Activated CD4-positive, CD25-positive, alpha-beta regulatory T cell treated with anti-CD3 and anti-CD28 coated beads, Interleukin-2, amount 50 U/mL, for 16 hours (primary cell): Measurements from ENCODE around the gene MMEL1.
"Not testable (repeated sequence)": the region's sequence is repeated elsewhere in the genome, so short reads cannot be mapped to it uniquely, and the experiment has no call there.

Experiments used
- DNase-seq: peaks from one replicate; pipeline ENCODE4 v3.0.0-alpha.2; 2020; ENCODE audit warnings: low read depth, low spot score

MMEL1 gene

GRCh38 chr1:2558861-2559260 is 74.0 kb downstream of the MMEL1 start:
- DNase-seq, result no peak

DNA sequence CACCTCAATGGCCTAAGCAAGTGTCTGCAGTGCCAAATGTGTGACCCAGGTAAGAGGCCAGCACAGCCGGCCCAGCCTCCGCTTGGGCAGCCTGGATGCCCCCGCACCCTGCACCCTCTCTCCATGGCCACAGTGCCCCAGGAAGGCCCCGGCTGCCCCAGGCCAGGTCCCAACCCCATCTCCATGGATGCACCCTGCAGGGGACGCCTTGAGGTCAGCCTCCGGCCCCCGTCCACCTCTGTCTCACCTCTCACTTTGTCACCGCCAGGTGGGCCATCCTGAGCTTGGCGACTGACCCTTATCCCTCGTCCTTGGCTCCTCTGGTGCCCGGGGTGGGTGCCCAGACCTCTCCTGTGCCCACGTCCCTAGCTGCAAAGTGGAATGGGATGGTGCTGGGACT is 74.4 kb downstream of the MMEL1 start:
- DNase-seq, result no peak

GRCh38 chr1:2557482-2558400 is 75.1 kb downstream of the MMEL1 start:
- no peak for DNase-seq

GRCh38 chr1:2556678-2557481 is 75.9 kb downstream of the MMEL1 start:
- DNase-seq, result no peak

GRCh38 chr1:2556277-2556677 is 76.5 kb downstream of the MMEL1 start, which contains the start of gene TNFRSF14:
Gene TNFRSF14, plus strand, starts transcription at chr1:2556371. Its CDS starts 294 bp downstream, at chr1:2556665.
- DNase-seq, result peak; percentile 55

GRCh38 chr1:2555634-2556276 is 77.1 kb downstream of the MMEL1 start:
- peak; percentile 44 for DNase-seq

DNA sequence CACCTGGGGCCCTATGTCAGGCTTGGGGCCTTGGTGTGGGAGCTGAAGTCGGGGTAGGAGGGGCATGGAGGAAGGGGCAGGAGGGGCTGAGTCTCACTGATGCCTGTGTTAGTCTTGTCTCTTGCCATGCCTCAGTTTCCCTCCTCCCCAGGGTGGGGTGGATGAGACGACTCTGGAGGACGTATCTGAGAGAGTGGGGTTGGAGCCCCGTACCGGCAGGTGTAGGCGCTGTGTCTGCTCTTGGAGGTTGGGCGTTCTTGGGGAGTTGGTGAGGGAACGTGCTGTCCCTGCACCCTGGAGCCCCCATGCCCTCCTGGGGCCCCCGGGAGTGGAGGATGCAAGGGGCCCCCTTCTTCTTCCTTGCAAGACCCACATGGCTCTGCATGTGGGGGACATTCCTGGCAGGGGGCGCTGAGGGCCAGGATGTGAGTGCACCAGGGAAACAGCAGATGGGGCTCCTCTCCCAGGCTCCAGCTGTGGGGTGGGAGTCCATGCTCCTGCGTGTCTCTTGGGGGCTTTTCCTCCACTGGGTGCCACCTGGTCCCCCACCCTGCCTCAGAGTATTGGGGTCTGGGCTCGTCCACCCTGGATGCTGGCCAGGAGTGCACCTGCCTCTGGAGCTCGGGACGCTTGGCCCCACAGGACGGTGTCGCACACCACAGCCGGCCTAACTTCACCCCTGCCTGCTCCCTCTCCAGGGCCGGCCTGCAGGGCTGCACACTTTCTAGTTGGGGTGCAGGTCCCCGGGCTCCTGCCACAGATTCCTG is 78.0 kb downstream of the MMEL1 start:
- no peak for DNase-seq

DNA sequence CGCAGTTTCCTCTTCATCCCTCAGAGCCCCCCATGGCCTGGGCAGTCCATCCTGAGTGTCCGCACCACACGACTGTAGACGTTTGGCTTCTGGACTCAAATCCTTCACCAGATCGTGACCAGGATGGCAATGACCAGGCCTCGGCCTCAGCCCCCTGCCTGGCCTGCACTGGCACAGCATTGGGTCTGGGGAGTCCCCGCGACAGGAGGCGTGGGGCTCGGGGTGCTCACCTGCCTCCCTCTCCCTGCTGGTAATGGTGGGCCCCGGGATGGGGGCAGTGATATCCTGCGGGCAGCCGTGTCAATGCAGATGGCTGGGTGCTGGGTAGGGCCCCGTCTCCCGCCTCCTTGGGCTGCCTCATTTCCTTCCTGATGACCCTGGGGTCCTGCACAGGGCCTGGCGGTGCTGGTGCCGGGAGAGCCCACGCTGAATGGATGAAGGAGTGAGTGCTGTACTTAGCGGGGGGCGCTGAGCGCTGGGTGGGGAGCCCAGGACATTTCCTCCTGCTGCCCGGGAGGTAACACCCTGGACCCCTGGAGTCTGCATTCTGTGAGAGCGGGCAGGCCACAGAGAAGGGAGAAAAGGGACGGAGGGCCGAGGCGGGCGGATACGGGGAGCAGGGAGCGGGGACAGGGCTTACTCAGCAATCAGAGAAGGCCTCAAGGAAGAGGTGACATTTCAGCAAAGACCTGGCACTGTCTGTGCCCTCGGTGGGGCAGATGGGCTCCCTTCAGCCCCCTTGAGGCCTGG is 78.8 kb downstream of the MMEL1 start:
- DNase-seq, result no peak

DNA sequence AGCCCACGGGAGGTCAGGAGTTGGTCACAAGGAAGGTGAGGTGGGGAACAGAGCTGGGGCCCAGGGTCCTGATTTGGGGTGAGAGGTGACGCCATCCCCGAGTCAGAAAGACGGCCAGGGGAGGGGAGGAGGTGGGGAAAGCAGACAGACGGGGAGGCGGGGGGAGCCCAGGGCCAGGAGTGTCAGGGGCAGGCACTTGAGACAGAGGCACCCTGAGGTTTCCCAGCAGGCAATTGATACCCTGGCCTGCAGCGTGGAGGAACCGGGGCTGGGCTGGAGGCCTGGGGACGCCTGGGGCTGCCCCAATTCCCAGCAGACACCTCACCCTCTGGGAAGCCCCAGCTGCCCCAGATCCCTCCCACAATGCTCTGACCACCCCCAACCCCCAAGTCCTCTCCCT is 79.7 kb downstream of the MMEL1 start:
- DNase-seq, result not testable (repeated sequence)

GRCh38 chr1:2552189-2552588 is 80.6 kb downstream of the MMEL1 start:
- DNase-seq, result no peak

DNA sequence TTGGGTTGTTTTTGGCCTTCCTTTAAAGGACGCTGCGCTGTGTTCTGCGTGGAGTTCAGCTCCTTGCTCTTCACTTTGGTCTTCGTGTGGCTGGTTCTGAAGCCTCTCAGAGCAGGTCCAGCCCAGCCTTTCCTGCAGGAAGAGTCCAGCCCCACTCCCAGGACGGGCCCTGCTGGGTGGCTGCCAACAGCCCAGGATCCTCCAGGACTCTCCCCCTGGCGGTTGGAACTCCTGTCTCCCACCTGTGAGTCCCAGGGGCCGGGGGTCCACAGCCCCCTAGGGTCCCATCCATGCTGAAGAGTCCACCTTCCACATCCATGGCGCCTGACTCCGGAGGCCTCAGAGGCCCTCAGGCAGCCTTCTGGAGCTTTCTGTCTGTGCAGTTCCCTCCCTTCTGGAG is 81.3 kb downstream of the MMEL1 start:
- not testable (repeated sequence) for DNase-seq

DNA sequence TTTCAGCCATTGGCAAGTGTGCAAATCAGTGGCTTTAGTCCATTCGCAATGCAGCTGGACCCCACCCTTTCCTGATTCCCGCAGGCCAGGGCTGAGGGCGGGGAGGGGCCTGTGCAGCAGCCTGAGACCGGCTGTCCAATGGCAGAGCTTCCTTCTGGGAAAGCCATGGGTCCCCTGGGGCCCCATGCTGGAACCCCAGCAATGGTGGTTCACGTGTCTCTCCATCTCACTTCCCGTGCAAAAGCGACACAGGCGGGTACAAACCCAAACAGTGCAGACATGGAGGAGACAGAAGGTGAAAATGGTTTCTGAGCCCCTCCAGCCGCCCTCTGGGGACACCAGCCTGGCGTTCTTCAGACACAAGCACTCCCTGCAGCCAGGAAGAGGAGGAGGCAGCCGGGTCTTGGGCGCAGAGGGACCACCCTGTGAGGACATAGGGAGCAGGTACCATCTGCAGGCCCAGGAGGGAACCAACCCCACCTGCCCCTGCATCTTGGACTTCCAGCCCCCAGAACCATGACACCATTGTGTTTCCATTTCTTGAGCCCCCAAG is 82.4 kb downstream of the MMEL1 start:
- not testable (repeated sequence) for DNase-seq

- not testable (repeated sequence) for DNase-seq
Measured at GRCh38 chr1:2549367-2550029, 83.3 kb downstream of the MMEL1 start.

- peak; percentile 69 for DNase-seq
Measured at GRCh38 chr1:2548068-2548589, 84.7 kb downstream of the MMEL1 start.

DNA sequence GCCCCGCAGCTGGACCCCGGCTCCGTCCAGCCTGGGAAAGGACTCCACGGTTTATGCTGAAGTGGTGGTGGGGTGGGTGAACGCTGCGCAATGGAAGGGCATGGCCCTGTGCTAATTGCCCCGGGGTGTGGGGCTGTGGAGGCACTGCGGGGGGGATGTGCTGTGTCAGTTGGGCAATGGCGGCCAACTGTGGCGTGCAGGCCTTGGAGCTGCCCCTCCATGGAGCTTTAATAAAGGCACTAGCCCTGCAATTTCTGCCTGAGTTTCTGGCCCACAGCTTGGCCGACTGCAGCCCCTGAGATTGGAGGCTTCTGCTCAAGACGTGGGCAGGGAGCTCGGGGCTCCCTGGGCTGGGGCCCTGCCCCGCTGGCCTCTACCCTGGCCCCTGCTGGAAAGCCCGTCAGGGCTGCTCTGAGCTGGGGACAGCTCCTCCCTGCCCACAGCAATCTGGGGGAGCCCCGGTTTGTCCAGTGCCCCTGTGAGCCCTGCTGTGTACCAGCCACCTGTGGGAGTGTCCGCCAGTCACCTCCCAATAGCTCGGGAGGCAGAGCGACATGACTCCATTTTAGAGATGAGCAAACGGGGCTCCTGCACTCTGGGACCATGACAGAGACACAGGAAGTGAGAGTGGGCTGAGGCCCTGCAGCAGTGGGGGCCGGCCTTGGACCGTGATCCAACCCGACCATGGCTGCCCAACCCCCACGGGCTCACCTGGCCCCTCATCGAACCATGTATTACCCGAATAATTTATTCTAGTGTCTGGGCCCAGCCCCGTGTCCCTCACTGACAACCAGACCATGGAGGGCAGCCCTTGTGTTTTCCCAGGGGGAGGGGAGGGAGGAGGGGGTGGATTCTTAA is 85.4 kb downstream of the MMEL1 start:
- no peak for DNase-seq

DNA sequence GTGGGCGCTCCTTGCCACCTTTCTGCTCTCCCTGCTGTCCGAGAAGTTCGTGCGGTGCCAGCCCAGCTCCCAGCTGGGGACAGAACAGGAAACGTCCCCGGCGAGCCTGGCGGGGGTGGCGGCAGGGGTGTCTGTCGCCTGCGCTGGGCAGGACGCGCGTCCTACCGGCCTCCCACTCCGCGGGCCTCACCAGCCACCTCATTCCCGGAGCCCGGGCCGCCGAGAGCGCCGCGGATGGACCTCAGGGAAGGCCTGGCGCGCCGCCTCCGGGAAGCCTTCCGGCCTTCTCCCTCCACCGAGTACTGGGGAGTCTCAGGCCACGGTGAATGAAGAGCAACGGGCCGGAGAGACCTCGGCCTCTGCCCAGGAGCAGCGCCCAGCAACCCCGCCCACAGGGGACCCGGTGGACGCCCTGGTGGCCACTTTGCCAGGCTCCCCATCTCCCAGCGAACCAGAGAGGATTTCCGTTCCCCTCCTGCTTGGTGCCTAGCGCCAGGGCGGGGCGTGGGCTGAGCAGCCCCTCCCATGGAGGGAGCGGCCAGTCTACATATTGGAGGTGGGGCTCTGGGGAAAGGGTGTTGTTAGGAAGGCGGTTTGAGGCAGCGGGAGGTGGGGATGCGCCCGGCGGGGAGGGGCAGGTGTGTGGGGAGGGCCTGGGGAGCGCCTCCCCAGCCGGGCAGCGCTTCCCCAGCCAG is 86.2 kb downstream of the MMEL1 start:
- DNase-seq, result peak; percentile 76

GRCh38 chr1:2545754-2546514 is 86.9 kb downstream of the MMEL1 start:
- DNase-seq, result peak; percentile 76
